Peyer's patch (tissue), 4 donors: ENCODE results near the gene HS6ST3. TPM values are rescaled to one million over a fixed set of nuclear protein-coding genes. Genes with fewer than 3 reads are reported as not detected.

Source experiments
- DNase-seq, 3 donors: peaks; one replicate each; pipeline ENCODE4 v3.0.0-alpha.2; 2017 to 2019
- H3K27ac ChIP-seq, 4 donors: fragments of 200-600 bp; sonication (generic); one replicate each; pipeline ENCODE4 v1.5.1; 2016 to 2019
- H3K27me3 ChIP-seq, 2 donors: fragments of 200-600 bp; sonication (generic); one replicate each; pipeline ENCODE4 v1.5.1; 2019
- H3K36me3 ChIP-seq, 3 donors: fragments of 200-600 bp; sonication (generic); one replicate each; pipeline ENCODE4 v1.5.1; 2016 to 2019
- H3K4me1 ChIP-seq, 4 donors: fragments of 200-600 bp; sonication (generic); one replicate each; pipeline ENCODE4 v1.5.1; 2016 to 2019
- H3K4me3 ChIP-seq, 4 donors: fragments of 200-600 bp; sonication (generic); 1 replicate in 3 of 4; 2 replicates in 1 of 4; pipeline ENCODE4 v1.5.1; 2016 to 2019; ENCODE audit warnings: mild to moderate bottlenecking in 1 of 4
- H3K9me3 ChIP-seq, 4 donors: fragments of 200-600 bp; sonication (generic); one replicate each; pipeline ENCODE4 v1.5.1; 2016 to 2019; ENCODE audit warnings: mild to moderate bottlenecking in 1 of 4
- CTCF ChIP-seq, 6 experiments: fragments of 450-650 bp in 4 of 6; fragments of 200-600 bp in 2 of 6; sonication (generic) in 1 of 6; IDR thresholded peaks; one replicate each; pipeline ENCODE4 v1.5.1; 2017 to 2019; ENCODE audit warnings: antibody characterized with exemption in 6 of 6, mild to moderate bottlenecking in 3 of 6, moderate library complexity in 1 of 6
- POLR2A ChIP-seq, 2 donors: fragments of 450-650 bp; IDR thresholded peaks; one replicate each; pipeline ENCODE4 v1.5.1; 2017; ENCODE audit warnings: antibody characterized with exemption in 2 of 2, mild to moderate bottlenecking in 2 of 2, moderate library complexity in 2 of 2
- total RNA-seq, 4 donors: library from RNA; depleted of rRNA; stranded (reverse); fragments of >200 nt; gene quantifications; one replicate each; pipeline ENCODE4 v1.1.0, GENCODE V29; 2016

The HS6ST3 gene
- total RNA-seq, 4 donors from 2014 or later = 0.09 TPM; not detected in 3

DNA sequence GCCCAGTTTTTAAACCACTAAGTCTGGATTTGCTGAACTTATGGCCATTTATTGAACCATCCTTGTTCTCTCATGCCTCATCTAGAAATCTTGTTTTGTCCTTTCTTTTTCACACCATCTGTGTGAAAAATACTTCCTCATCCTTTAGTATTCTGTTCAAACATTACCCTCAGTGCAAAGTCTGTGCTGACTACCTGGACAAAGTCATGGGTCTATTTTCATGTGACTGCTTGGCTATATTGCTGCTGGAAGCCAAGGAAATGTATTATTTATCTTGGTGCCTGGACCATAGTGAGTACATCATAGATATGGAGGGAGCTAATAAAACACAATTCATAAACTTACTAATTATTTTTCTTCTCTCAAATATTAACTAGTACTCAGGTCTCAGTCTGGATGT lies 591.9 kb downstream of the HS6ST3 start:
- Histone ChIP-seq H3K36me3 (no peaks in the 10 kb centered on the region), H3K27me3 (no peaks in the 10 kb centered on the region), H3K4me3 (no peak overlapping the region), H3K4me1 (no peaks in the 10 kb centered on the region), H3K27ac (no peak overlapping the region), H3K9me3 (peaks cover 0 to 6% (median 0%) of the 10 kb centered on the region in 4 donors)
- TF ChIP-seq POLR2A (IDR thresholded peaks at IDR 0.05) = no peak
- no peak for TF ChIP-seq CTCF (IDR thresholded peaks at IDR 0.05)
- DNase-seq = no peak

DNA sequence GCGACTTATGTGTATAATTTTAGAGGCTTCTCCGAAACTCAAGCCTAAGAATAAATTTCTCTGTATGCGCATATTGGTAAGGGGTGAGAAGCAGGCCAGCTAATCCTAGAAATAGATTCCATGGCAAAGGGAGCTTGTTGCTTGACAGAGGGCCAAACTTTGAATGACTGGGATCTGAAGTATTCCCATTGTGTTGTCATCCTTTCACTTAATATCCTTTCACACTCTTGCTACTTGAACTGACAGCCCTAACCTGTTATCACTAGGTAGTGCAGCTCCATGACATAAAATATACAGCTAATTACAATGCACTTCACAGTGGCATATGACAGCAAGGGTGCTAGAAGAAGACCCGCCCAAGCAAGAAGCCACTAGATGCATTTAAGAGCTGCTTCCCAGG lies 594.6 kb downstream of the HS6ST3 start:
- Histone ChIP-seq H3K4me1 (no peaks in the 10 kb centered on the region), H3K27me3 (no peaks in the 10 kb centered on the region), H3K9me3 (no peaks in the 10 kb centered on the region), H3K27ac (no peak overlapping the region), H3K4me3 (no peak overlapping the region), H3K36me3 (no peaks in the 10 kb centered on the region)
- TF ChIP-seq POLR2A (IDR thresholded peaks at IDR 0.05) = no peak
- no peak for TF ChIP-seq CTCF (IDR thresholded peaks at IDR 0.05)
- DNase-seq = no peak

DNA sequence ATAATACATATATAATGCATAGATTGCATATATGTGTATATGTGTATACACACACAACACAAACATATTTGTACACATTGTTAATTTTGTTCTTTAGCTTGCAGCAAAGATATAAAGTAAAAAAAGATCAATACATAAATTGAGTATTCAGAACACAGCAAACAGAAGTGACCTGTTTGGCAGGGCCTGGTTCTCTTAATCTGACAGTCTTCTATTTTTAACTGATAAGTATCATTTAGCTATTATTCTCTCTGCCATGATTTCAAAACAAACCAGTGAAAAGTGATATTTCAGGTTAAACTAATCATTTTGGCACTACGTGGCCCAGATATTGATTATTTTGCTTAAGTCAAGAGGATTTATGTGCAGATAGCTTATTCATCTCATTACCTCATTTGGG lies 595.0 kb downstream of the HS6ST3 start:
- no peaks in the 10 kb centered on the region for H3K27me3 ChIP-seq
- H3K36me3 ChIP-seq = no peaks in the 10 kb centered on the region
- no peaks in the 10 kb centered on the region for H3K4me1 ChIP-seq
- no peaks in the 10 kb centered on the region for H3K9me3 ChIP-seq
- no peak overlapping the region for H3K4me3 ChIP-seq
- no peak for TF ChIP-seq POLR2A (IDR thresholded peaks at IDR 0.05)
- TF ChIP-seq CTCF (IDR thresholded peaks at IDR 0.05) = no peak
- no peak overlapping the region for H3K27ac ChIP-seq
- no peak for DNase-seq

- Histone ChIP-seq H3K4me1 (no peaks in the 10 kb centered on the region), H3K4me3 (no peak overlapping the region), H3K27me3 (no peaks in the 10 kb centered on the region), H3K36me3 (no peaks in the 10 kb centered on the region), H3K9me3 (no peaks in the 10 kb centered on the region), H3K27ac (no peak overlapping the region)
- TF ChIP-seq CTCF (IDR thresholded peaks at IDR 0.05) = no peak
- no peak for TF ChIP-seq POLR2A (IDR thresholded peaks at IDR 0.05)
- DNase-seq = no peak
Measured at GRCh38 chr13:96686286-96686685, 596.4 kb downstream of the HS6ST3 start.

- Histone ChIP-seq H3K36me3 (no peaks in the 10 kb centered on the region), H3K4me1 (no peaks in the 10 kb centered on the region), H3K4me3 (no peak overlapping the region), H3K27ac (no peak overlapping the region), H3K9me3 (no peaks in the 10 kb centered on the region), H3K27me3 (no peaks in the 10 kb centered on the region)
- TF ChIP-seq CTCF (IDR thresholded peaks at IDR 0.05) (no peak), POLR2A (IDR thresholded peaks at IDR 0.05) (no peak)
- DNase-seq = no peak
Measured at GRCh38 chr13:96687191-96687590, 597.3 kb downstream of the HS6ST3 start.

DNA sequence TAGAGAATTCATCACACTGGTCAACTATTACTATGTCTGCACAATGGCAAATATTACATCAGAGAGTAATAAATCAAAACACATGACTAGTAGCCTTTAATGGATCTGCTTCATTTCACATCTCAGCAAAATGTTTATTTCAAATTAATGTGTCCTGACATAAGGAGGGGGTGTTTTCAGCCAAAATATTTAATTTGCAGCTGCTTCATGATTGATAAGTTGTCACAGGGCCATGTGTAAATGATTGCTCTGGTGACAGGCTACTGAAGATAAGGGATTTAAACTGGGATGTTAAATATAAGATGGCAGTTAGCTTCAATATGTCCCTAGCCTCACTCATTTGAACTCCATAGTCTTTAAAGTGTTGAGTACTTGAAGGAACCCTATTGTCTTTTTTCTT lies 601.1 kb downstream of the HS6ST3 start:
- no peaks in the 10 kb centered on the region for H3K27me3 ChIP-seq
- TF ChIP-seq CTCF (IDR thresholded peaks at IDR 0.05) (no peak), POLR2A (IDR thresholded peaks at IDR 0.05) (no peak)
- H3K36me3 ChIP-seq = no peaks in the 10 kb centered on the region
- no peak overlapping the region for H3K4me3 ChIP-seq
- H3K27ac ChIP-seq = no peak overlapping the region
- no peak for DNase-seq
- H3K9me3 ChIP-seq = no peaks in the 10 kb centered on the region
- H3K4me1 ChIP-seq = no peaks in the 10 kb centered on the region
